ENCODE measurements around the gene MRPS2.
"Not testable (repeated sequence)": the region's sequence is repeated elsewhere in the genome, so short reads cannot be mapped to it uniquely, and the experiment has no call there.

- not testable (repeated sequence) for TF ChIP-seq CTCF (IDR thresholded peaks at IDR 0.05); JUN (IDR thresholded peaks at IDR 0.05); EP300 (IDR thresholded peaks at IDR 0.05); POLR2A (IDR thresholded peaks at IDR 0.05; ENCODE audit: low read length); BCL3 (IDR thresholded peaks at IDR 0.05); CHD4 (IDR thresholded peaks at IDR 0.05; ENCODE audit: borderline replicate concordance); GATA3 (IDR thresholded peaks at IDR 0.05; ENCODE audit: borderline replicate concordance); SMC3 (IDR thresholded peaks at IDR 0.05); HDAC2 (IDR thresholded peaks at IDR 0.05); RFX5 (IDR thresholded peaks at IDR 0.05); RCOR1 (IDR thresholded peaks at IDR 0.05; ENCODE audit: low read depth, low read length)
- TF ChIP-seq, protein P1, sequence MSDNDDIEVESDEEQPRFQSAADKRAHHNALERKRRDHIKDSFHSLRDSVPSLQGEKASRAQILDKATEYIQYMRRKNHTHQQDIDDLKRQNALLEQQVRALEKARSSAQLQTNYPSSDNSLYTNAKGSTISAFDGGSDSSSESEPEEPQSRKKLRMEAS (IDR thresholded peaks at IDR 0.05), result not testable (repeated sequence)
Observed at GRCh38 chr9:135534192-135534711, 33.8 kb downstream of the MRPS2 start.

Data from A549 (cell line).